ENCODE measurements around the gene ITGA2.

Gene ITGA2

DNA sequence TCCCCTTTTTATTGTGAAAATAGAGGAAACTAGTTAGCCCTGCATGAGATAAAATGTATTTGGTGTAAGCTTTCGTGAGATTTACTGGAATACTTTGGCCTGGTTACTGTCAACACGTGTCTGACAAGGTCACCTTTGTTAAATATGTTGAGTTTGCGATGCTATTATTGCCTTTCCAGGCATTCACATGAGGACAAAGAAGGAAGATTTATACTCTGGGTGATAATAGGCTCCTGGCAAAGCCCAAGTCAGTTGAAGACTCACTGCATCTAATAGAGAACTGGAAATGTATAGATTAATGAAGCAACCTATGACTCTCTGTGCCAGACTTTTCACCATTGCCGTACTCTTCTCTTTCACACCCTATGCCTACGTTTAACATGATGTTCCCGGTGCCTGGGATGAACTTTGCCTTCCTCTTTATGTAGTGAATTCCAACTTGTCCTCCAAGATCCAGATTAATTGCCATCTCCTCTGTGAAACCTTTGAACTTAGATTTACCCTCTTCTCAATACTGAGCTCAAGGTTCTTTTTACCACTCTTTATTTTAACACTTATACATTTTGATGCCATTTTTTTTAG is 33.9 kb downstream of the ITGA2 start:
- DNase-seq: no peak

DNA sequence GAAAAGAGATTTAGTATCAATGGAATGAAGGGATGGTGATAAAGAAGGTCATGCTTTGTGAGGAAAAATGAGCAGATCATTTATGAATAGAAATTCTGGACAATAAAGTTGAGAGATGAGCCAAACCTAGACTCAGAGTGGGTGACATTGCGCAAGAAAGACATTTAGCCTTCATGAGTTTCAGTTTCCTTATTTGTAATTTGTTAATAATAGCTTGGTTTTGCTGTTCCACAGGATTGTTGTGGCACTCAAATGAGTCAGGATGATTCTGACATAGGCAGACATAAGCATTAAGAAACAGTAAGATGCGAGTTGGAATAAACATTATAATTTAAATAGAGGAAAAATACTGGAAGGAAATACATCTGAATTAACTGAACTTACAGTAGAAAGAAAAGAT is 34.8 kb downstream of the ITGA2 start:
- peak; percentile 85 for DNase-seq

DNA sequence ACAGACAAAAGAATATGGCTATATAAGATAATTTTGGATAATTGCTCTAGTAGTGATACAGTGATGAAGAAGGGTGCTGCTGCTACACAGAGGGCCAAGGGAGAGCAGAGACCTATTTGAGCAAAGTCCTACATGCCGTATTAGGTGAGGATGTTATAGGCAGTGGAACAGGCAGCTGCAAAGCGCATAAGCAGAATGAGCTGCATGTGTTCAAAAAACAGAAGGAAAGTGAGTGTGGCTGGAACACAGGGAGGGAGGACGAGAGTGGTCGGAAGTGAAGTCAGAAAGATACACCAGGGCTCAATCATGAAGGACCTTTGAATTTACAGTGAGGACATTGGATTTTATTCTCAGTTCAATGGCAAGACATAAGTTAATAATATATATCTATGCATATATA is 35.4 kb downstream of the ITGA2 start:
- no peak for DNase-seq

DNA sequence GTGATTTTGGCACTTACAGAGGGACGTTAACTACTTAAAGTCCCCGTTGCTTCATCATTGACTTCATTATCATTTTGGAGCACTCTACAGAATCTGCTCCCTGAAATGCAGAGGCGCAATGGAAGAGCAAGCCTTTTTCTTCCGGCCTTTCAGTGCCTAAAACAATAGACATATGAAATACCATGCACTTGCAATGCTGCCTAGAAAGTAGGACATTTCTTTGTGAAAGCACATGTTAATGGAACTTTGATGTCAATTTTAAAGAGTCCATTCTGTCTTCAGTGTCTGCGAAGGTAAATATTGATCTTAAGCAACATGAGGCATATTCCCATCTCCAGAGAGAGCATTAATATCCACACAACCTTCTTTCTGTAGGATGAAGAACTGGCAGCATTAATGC is 36.3 kb downstream of the ITGA2 start:
- no peak for DNase-seq

DNA sequence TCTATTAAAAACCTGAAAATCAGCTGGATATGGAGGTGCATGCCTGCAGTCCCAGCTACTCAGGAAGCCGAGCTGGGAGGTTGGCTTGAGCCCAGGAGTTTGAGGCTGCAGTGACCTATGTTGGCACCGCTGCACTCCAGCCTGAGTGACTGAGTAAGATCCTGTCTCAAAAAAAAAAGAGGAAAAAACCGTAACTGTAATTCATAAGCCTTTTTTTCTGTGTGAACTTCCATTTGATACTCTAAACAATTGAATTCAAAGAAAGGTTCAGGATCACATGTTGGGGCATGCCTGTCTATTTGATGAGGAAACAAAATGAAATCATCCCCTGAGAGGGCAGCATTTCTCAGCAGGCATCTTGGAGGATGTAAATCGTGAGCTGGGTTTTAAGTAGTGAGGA is 38.8 kb downstream of the ITGA2 start:
- DNase-seq: no peak

DNA sequence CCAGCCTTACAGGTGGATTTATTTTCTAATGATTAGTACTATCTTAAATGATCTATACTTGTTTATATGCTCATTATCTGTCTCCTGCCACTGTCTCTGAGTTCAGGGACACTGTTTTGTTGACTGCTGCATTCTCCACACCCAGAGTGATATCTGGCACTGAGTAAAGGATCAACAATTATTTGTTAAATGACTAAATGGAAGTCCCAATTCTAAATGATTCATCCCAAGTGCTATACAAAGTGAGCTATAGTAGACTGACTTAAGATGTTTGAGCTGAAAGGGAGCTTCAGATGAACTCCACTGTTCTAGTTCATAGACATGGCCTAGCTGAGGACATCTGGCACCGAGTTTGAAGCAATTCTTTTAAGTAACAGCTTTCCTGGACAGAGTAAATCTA is 40.5 kb downstream of the ITGA2 start:
- no peak for DNase-seq

DNA sequence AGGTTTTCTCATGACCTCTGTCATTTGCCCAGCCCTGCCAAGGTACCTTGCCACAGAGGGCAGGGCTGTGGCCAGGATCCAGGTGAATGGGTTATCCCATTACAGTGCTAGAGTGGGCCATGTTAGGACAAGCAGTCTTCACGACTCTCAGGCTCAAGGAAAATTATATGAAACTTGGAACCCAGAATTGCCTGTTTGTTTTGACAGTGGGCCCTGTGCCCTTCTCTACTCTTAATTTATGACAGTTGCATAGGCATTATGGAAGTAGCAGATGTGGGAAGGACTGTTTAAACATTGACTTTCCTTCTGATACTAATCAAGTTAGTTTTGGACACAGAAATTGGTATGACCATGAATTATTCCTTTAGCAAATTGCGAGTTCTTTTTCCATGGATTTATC is 41.7 kb downstream of the ITGA2 start:
- DNase-seq: no peak

DNA sequence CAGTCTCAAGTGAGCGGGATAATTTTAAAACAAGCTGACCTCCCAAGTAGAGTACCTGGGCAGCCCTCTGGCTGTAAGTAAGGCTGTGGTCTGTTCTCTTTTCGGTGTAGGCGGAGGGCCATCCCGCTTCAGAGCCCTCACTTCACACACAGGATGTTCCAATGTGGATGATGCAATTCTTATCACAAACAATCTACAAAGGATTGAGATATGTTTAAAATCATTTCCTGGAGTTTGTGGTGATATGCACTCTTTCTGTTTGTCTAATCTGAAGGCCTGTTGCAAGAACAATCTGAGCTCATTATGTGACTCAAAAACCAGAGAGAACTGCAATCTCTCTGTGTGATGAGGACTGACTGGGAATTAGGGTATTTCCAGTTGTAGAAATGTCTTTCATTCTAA is 42.5 kb downstream of the ITGA2 start:
- peak; percentile 41 for DNase-seq

DNA sequence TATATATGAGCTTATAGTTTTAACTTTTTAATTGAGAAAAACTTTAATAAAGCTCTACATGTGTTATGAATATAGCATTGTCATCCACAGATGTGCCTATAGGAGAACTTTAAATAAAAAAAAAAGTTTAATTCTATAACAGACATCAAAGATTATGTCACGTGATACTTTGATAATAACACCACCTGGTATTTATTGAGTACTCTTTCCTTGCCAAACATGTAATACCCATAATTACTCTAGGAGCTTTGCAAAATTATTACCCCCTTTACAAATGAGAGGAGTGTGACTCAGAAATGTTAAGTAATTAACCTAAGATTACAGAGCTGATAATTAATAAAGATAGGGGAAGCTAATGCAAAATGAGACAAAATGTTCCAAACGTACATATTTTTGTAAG is 43.0 kb downstream of the ITGA2 start:
- DNase-seq: no peak

DNA sequence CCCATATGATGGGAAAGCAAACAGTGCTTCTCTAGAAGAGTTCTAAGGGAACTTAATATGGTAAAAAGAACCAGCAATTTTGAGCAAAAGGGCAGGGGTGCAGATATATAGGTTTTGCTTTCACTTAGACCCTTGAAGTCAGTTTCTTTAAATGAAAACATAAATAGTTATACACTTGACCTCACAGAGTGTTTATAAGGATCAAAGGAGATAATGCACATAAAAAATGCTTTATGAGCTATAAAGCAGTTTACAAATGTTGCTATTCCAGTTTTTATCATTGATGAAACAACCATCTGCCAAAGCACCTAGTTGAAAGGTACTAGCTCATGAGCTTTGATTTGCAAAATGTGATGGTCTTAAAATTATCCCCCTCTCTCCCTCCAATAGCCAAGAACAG is 45.7 kb downstream of the ITGA2 start:
- DNase-seq: no peak

DNA sequence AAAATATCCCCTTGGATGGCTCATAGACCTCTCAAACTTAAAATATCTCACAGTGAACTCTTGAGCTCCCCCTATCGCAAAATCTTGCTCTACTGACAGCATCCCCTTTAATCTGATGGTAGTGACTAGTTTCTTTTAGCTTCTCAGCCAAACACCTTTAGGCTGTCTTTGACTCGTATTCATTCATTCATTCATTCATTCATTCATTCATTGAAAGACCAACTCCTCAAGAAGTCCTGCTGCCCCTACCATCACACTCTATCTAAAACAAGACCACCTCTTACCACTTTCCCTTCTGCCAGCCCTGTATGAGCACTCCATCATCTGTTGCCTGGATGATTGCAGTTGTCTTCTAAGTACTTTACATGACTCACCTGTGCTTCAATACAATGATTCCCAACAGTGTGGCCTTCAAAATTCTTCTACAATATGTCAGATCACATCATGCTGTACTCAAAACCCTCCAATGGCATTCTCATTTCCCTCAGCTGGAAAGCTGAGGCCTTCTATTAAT is 46.8 kb downstream of the ITGA2 start:
- no peak for DNase-seq

DNA sequence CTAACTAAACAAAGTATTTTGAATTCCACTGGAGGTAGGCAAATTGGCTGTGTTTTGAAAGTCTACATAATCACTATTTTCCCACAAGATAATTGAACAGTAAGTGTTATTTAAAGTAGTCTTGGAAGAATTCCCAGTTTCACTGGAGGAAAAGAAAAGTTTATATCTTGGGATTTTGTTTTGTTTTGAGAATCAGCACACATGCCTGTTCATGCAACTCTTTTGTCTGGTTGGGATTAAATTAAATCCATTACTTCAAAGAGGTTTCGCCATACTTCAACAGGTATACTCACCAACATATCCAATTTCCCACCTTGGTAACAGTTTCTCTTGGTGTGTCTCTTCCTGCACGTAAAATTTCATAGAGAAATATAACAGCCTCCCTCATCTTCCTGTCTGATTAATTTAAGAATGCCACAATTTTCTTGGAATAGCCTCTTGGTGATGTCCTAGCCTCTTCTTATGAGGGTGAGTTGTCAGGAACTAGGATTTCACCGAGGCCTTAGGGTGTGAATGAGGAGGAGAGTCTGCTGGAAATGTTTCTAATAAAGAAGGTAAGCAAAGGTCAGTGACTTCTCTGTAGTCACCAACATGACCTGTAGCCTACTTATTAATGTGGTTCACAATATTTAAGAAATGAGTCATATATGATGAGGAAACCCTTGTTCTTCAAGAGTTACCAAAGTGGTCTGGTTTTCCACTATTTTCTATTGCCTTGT is 48.1 kb downstream of the ITGA2 start:
- DNase-seq: peak; percentile 24

DNA sequence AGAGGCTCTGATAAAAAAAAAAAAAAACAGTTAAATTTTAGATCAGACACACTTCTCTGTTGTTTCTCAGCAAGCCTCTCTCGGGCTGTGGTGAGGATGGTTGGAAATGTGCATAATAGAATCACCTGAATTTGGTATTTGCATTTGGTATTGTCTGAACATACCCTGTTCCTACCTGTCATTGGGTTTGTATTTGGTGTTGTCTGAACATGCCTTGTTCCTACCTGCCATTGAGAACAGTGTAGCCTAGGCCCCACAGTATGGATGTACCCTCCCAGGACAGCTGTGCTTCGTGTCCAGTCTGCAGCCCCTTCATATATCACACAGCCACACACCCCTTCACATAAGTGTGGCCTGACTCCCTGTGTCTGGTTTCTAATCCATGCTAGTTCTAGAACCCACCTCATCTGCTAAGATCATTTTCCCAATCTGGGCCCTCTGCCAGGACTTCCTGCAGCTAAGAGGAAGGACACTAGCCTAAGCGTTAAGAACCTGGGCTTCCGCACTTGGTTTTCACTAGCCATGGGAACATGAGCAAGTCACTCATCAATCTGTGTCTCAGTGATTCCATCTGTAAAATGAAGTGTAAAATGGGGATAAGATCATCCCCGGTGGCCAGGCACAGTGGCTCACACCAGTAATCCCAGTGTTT is 49.2 kb downstream of the ITGA2 start:
- DNase-seq: no peak

DNA sequence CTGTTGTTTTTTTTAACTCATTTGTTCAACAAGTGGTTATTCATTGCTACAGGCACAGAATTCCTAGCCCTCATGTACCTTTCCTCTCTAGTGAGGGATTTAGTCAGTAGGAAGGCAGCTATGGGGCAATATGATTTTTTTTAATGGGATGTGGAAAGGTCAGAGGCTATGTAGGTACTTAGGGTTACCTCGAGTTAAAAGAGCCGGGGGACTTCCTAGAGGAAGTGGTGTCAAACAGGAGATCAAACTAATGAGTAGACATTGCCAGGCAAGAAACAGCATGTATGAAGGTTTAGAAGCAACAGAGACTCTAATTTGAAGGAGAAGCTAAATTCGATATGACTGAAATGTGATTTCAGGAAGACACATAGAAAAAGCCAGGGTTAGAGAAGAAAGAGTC is 50.7 kb downstream of the ITGA2 start:
- DNase-seq: no peak

DNA sequence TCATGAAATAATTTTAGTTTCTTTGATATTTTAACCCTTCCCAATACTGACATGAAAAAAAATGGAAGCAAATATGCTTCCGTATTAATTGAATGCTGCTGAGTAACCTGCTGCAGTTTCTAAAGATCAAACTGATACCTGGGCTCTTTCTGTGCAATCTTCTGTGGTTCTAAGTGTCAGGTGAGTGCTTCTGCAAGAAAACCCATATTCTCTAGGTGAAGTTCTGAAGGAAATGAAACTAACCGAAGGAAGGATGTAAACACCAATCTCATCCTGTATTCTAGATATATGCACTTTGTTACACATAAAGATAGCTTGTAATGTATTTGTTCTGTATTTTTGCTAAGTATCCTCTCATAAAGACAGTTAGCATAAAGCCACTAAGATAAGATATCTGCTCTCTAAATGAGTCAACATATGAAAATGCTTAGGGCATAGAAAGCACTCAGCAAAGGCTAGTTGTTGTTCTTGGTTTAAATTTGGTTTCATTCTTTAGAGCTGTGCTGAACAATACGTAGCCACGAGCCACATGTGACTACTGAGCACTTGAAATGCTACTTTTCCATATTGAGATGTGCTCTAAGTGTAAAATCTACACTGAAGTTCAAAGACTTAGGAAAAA is 52.0 kb downstream of the ITGA2 start:
- DNase-seq: no peak

DNA sequence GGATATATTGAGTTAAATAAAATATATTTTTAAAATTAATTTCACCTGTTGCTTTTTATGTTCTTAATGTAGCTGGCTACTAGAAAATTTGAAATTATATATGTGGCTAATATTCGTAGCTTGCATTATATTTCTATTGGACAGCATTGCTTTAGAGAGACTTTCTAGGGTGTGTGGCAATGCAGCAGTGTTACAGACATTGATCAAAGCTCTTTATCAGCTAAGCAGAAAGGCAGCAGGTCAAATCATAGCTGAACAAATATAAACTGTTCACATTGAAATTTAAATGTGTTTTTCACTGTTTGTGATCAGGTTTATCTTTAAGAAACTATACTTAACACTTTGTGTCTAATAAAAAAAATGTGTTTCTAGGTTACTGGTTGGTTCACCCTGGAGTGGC is 52.6 kb downstream of the ITGA2 start:
- no peak for DNase-seq

DNA sequence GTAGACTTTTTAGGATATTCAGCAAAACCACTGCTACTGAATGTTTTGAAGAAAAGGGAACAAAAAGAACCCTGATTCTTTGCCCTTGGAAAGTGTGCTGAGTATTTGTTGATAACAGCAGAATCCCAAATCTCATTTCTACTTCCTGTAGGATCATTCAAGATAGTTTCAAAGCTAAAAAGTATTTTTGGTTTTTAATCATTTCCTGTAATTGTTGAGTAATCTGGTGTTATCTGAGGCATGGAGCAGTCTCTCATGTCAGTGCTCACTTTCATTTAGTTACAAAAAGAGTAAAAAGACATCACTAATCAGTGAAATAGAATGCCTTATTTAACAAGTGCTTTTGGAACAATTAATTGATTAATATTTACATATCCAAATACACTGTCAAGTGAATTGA is 56.1 kb downstream of the ITGA2 start:
- no peak for DNase-seq

DNA sequence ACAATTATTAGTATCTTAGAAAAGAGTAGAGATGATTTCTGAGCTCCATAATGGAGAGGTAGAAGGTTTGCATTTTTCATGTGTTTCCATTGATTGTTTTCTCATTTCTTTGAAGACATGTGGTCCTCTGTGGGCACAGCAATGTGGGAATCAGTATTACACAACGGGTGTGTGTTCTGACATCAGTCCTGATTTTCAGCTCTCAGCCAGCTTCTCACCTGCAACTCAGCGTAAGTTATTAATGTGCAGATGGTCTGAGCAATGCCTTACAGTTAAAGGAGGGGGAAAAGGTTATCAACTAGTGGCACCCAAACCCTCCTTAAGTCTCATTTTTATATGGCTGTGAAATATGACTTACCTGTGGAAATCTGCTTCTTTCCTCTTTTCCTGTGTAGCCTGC is 59.1 kb downstream of the ITGA2 start:
- no peak for DNase-seq

DNA sequence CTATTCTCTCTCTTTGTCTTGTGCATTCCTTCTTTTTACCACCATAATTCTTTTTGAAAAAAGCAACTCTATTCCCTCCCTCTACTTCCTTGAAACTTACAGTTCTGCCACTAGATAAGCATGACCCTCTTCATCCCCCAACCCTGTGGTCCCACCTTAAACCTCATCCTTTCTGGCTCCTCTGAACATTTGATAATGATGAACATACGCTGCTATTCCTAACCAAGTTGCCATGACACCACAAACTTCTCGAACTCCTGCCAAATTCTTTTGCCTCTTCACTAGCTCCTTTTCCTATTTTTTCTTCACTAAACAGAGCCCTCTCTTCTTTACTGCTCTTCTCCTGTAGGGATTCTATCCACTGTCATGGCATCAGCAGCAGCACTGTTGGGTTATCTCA is 63.3 kb downstream of the ITGA2 start:
- DNase-seq: no peak

DNA sequence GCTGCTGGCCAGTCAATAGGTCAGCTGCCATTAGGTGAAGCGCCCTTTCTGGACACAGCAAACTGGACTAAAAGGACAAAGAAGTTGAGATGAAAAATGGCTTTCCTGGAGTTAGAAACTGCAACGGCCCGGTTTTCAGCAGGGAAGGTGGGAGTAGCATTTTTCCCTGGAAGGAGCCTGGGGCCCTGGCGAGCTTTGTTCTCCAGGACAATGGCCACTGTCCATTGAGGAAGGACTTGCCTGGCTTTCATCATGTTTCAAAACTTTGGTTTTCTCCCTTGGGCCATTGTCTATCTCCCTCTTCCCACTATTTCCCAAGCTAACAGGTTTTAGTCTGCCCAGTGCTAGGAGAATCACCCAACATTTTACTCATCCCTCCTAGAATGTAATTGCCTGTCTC is 64.2 kb downstream of the ITGA2 start:
- DNase-seq: no peak

DNA sequence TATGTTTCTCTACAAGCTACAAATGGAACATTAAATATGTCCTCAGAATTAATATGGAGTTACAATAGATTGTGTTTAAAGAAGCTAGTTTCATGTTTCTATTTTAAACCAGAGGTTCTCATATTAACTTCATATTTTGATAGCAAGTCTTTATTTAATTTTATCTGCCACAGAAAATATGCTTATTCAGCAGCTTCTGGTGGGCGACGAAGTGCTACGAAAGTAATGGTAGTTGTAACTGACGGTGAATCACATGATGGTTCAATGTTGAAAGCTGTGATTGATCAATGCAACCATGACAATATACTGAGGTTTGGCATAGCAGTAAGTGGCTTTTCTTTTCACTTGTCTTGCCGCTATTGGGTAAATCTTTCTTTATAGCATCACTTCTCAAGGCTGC is 66.2 kb downstream of the ITGA2 start:
- DNase-seq: no peak

DNA sequence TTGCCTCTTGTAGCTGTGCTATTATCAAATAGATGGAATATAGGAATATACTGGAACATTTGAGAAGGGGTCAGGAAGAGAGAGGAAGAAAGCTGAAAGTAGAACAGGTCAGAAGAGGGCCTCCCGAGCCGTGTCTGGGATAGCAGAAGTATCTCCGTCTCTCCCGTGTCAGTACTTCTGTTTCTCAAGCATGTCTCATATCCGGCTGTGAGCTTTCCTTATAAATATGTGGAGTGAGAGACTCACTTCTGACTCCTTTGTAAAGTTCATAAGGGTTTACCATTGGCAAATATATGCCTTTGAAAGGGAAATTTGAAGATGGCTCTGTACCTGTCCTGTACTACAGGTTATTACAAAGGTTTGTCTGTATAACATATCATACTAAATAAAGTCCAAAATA is 70.1 kb downstream of the ITGA2 start:
- DNase-seq: peak; percentile 64

DNA sequence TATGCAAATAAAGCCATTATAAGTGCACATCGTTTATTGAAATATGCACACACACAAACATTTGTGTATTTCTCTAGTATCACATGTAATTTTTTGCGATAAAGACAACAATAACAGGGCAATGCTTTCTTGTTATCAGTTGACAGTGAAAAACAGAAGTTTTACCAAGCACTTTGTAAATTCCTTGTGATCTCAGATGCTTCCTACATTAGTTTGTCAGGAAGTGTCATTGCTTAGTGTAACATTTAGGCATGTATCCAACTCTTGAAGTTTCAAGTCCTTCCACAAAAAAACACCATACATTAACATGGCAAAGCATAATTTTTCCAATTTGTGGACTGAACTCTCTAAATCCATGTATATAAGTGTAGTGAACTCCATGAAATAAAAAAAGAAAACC is 74.0 kb downstream of the ITGA2 start:
- no peak for DNase-seq

DNA sequence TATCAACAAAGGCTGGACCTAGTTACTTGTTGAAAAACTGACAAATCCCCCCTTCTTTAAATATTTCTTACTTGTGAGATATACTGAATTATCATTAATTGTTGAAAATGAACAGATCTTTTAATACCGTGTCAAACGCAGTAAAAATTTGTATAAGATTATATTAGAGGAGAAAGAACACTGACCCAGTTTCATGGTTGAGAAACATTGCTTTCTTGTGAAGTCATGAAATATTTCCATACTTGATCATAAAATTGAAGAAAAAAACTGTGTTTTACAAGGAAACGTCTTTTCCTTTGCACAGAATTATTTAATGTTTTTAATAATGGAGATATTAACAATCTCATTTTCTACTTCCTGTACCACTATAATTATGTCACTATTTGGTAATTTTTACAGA is 74.6 kb downstream of the ITGA2 start:
- DNase-seq: no peak

Measured in MV-4-11 (cell line).